ENCODE data around the gene HIVEP3.

HIVEP3 gene

DNA sequence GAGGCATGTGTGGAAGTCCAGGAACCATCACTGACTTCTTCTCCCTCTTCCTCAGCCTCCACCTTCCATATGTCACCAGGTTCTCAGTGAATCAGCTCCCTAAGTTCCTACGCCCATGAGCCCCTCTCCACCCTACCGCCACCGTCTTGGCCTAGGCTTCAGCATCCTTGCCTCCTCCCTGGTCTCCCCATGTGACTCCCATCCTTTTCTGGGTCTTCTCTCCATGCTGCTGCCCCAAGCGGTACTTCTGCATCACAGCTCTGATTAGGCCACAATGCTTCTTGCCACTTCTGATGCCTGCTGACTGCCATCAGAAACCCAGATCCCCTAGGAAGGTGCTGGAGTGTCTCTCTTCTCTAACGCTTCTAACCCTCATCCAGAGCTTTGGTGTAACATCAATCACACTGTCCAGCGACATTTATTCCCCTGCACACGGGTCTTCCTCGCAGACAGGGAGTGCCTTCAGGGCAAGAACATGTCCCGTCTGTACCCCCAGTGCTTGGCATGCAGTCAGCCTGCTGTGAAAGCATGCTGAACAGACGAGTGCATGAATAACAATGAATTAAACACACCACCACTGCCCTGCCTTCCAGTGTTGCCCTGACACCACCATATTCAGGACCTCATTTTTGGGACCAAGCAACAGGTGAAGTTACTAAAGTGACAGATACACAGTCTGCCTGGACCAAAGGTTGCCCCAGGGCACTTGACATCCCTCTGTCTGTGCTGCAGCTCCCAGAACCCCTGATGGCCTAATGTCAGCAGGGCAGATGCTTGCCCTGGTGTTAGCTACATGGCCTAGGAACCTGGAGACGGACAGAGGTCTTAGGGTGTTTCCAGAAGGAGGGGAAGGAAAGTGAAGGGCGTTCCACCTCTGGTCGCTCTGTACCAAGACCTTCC lies 275.6 kb downstream of the HIVEP3 start:
- DNase-seq, result no peak

DNA sequence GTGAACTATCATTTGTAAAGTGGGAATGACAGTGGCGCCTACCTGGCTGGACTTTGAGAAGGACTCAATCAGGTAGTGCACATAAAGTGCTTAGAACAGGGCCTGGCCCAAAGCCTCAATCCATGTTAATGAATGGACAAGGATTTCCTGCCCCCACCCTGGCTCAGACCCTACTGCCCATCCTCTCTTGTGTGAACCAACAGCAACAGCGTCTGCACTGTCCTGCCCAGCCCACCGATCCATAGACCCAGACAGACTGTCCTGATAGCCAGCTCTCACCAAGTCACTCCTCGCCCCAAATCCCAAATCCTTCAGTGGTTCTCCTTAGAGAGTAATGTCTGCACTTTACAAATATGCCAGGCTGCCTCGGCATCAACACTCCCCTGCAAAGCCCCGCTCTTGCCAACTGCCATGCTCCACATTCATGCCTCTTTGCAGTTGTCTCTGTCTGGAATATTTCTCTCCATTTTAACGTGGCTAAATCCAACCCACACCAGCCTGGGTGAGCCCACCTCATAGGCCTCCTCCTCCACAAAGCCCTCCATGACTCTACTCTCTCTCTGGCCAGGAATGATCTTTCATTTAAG lies 276.7 kb downstream of the HIVEP3 start:
- DNase-seq, result no peak

GRCh38 chr1:41641475-41641814 lies 277.3 kb downstream of the HIVEP3 start:
- DNase-seq, result no peak

DNA sequence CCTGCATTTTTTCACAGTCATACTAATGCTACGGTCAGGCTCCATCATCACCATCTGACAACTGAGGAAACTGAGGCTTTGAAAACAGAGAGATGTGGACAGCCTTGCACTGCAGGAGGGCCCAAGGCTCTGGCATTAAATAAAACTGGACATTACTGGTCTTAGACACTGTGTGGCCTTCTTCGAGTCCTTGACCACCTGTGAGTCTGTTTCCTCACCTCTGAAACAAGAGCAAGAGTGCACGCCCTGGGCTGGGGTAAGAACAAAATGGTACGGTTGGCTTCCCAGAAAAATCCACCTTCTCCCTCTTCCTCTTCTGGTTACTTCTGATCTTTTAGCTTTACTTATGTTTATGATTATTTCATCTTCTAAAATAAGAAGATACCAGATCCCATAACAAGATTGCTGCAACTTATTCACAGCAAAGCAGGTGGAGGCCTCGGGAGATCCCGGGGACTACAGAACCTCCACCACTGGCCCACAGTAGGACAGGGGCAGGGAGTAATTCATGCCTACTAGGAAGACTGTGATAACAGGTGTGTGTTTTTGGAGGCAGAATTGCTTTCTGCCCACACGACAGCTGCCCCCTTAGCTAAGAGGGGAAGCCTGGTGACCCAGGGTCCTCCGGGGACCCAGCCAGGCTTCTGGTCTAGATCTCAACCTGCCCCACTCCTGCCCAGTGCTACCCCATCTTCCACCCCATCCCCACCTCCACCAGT lies 277.8 kb downstream of the HIVEP3 start:
- no peak for DNase-seq

- DNase-seq, result no peak
Observed at GRCh38 chr1:41640141-41640751, 278.5 kb downstream of the HIVEP3 start.

DNA sequence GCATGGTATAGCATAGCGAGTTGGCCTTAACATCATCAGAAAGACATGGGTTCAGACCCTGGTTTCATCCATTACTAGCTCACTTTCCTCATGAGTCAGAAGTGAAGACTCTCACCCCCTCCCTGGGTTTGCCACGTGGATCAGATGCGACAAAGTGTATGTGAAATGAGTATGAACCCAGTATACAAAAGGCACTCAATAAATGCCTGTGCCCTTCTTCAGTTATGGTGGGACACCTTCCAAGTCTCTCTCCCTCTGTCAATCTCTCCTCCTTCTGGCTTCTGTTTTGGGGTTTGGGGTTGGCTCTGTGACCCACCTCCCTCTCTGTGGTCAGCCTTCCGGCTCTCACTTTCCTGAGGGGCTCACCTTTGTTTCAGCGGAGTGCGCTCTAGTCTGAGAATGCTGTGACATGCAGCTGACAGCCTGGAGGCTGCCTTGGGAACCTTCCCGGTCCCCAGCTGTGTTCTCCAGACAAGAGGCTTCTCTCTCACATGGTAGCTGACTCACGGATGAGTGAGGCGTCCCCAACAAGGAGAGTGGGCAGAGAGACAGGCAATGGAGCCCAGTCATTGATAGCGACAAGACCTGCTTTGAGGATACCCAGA lies 279.3 kb downstream of the HIVEP3 start:
- no peak for DNase-seq

DNA sequence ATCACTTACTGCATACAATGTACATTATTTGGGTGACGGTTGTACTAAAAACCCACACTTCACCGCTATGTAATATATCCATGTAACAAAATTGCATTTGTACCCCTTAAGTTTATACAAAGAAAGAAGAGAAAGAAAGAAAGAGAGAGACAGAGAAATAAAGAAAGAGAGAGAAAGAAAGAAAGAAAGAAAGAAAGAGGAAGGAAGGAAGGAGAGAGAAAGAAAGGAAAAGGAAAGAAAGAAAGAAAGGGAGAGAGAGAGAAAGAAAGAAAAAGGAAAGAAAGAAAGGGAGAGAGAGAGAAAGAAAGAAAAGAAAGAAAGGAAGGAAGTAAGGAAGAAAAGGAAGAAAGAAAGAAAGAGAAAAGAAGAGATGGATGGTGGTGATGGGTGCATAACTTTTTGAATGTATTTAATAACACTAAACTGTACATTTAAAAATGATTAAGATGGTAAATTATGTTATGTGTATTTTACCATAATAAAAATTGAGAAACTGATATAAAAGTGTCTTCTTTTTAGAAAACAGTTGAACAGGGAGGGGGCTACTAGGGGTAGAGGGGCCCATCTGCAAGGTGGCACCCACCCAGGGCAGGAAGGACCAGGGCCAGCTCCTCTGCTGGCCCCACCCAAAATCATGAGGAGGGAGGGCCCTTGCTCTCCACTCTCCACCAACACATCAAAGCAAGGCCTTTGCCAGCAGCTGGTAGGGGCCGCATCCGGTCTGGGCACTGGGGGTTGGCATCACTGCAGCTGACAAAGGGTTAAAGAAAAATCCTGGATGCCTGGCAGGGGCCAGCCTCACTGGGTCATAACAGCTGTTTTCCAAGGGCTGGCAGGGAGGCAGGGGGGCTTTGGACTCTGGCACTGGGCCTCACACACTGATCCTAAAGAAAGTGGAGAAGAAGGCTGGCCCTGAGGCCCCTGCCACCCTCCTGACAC lies 280.4 kb downstream of the HIVEP3 start:
- DNase-seq, result no peak

DNA sequence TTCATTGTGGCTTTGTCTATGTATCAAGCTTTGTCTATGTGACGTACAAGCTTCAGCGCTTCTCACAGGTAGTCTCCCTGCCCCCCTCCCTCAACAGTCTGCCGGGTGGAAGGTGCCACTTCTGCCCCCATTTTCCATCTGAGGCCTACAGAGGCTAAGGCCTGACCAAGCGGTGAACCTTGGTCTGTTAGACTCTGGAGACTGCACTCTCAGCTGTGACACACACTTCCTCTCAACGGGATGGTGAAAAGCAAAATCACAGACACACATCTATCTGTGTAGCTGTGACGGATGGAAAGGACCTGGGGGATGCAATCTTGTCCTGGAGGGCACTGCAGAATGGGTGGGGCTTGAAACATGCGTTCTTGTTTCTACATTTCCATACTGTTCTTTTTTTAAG lies 281.4 kb downstream of the HIVEP3 start:
- no peak for DNase-seq

- DNase-seq, result no peak
Observed at GRCh38 chr1:41633764-41634163, 285.0 kb downstream of the HIVEP3 start.

DNA sequence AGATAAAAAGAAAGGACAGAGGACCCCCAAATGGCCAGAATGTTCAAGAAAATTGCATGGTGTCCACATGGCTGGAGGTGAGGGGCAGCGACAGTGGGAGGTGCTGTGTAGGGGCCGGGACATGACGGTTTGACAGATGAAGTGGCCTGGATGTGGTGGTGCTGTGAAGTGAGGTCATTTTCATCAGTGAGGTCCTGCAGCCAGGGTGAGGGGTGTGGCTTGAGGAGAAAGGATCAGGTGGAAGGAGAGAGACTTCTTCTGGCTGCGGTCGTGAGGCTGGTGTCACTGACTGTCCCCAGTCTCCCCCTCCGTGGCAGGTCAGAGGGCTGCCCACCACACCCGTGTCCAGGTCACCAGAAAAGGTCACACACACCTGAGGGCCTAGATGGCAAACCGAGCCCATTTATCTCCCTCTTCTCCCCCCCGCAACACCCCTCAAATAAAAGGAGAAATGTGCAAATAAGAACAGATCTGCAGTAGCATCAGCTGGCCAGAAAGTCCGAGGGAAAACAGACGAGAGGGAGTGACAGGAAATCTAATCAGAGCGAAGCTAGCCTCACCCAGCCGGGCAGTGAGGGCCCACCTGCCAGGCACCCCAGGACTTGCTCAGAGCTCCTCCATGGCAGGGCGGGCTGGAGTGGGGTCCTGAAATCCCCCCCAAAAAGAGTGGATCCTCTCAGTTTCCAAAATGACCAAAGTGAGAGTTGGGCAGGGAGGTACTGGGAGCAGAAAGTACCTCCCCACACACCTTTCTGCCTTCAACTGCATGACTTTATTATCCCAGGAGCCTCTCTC lies 285.7 kb downstream of the HIVEP3 start:
- no peak for DNase-seq

DNA sequence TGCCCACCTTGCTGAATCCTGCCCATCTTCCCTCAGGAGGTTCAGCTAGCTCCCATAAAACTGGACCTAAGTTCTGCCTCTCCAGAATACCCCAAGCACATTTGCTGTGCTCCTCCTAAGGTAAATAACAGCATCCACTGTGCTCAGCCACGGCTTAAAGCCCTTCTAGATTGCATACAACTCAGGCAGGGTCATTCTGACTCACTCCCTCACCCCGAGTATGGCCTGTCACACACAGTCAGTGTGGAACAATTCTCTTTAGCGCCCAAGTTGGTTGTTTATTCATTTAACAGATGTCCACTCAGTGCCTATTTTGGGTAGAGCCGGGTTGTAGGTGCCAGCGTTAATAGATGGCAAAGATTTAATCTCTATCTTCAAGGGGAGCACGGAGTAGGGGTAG lies 286.8 kb downstream of the HIVEP3 start:
- DNase-seq, result no peak

- DNase-seq, result no peak
Observed at GRCh38 chr1:41631154-41631553, 287.6 kb downstream of the HIVEP3 start.

DNA sequence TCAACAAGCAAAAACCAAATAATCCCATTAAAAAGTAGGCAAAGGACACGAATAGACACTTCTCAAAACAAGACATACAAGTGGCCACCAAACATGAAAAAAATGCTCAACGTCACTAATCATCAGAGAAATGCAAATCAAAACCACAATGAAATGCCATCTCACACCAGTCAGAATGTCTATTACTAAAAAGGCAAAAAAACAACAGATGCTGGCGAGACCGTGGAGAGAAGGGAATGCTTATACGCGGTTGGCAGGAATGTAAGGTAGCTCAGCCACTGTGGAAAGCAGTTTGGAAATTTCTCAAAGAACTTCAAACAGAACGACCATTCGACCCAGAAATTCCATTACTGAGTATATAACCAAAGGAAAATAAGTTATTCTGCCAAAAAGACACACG lies 289.2 kb downstream of the HIVEP3 start:
- no peak for DNase-seq

DNA sequence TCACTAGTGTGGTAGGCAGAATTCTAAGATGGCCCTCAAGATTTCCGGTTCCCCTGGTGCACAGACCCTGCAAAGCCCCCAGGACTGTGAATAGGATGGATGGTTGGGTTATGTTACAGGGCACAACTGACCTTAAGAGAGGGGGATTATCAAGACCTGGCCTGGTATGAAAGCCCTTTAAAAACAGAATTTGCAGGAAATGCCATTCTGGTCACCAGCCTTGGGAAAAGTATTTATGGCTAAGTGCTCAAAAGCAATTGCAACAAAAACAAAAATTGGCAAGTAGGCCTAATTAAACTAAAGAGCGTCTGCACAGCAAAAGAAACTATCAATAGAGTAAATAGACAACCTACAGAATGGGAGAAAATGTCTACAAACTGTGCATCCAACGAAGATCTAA lies 289.6 kb downstream of the HIVEP3 start:
- no peak for DNase-seq

DNA sequence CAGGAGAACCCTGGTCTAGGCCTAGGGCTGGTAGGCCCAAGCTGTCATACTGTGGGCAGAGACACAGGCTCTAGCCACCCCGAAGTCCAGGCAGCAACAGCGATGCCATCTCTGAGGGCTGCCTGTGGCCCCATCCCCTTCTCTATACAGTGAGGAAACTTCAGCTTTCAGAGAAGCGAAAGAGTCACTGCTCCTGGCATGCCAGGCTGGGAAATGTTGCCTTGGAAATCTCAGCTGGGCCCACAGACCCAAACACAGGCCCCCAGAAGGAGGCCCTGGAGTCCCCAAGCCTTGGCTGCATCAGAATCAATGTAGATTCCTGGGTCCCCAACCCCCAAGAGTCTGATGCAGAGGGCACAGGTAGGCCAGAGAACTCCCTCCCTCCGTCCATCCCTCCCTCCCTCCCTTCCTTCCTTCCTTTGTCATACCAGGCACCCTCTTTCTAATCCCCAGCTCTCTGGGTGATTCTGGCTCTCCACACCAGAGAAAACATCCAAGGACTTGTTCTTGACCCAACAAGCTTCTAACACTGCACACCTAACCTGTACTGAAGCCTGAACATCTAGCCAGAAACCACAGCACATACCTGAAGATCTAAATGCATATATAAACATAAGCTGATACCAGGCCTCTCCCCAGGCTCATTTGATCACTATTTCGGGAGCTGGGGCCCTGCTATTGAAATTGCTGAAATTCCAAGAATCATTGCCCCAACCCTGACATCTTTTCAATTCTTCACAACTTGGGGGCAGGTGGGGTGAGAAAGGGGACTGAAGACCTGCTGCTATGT lies 291.0 kb downstream of the HIVEP3 start:
- DNase-seq, result no peak

- DNase-seq, result no peak
Observed at GRCh38 chr1:41626616-41627375, 291.9 kb downstream of the HIVEP3 start.

DNA sequence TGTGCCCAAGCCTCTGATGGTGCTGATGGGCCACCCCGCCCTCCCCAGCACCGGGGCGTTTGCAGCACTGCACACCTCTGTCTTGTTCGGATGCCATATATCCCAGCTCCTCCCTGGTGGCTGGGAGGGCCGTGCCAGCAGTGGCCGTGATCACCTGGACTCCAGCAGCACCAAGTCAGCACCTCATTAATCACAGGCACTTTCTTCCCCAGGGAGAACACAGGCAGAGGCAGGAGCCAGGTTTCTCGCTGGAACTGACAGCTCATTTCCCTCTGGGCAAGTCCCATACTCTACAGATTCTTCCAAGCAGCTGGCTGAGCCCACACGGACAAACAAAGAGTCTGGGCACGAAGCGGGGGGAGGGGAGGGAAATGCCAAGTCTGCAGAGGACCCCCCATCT lies 292.6 kb downstream of the HIVEP3 start:
- DNase-seq, result no peak

GRCh38 chr1:41623736-41624135 lies 295.0 kb downstream of the HIVEP3 start:
- no peak for DNase-seq

Measured in CD4-positive, alpha-beta T cell treated with Interferon gamma for 1 hour (primary cell).